ENCODE results near the gene PCDHGA8. TPM values are rescaled to one million over a fixed set of nuclear protein-coding genes. Genes with fewer than 3 reads are reported as not detected.

PCDHGA8 gene
- total RNA-seq, 3 donors from 2014 or later (not counting 1 experiment from before 2014, with no cell fraction given) = 0.07 to 0.28 (median 0.09) TPM

GRCh38 chr5:141409598-141410306 is 17.3 kb downstream of the PCDHGA8 start:
- peaks cover 20% of the 10 kb centered on the region for H3K4me1 ChIP-seq (ENCODE audit: control insufficient read depth, insufficient read depth, low read length)
- TF ChIP-seq CTCF (IDR thresholded peaks at IDR 0.05) = no peak
- peaks cover 24% of the 10 kb centered on the region for H3K9me3 ChIP-seq (ENCODE audit: control insufficient read depth, insufficient read depth, low read length)
- ATAC-seq (no peak), DNase-seq (no peak)
- Mint-ChIP-seq H3K9me3 (peaks cover 2 to 7% of the 10 kb centered on the region in 2 donors), H3K36me3 (peaks cover 31% of the 10 kb centered on the region), H3K27me3 (ENCODE audit: low read depth in 2 of 2) (peaks cover 47 to 52% of the 10 kb centered on the region in 2 donors), H3K27ac (peak overlapping the region; percentile 70 to 82), H3K4me1 (peaks cover 34 to 49% of the 10 kb centered on the region in 2 donors), H3K4me3 (no peak overlapping the region)
- peaks cover 62% of the 10 kb centered on the region for H3K27me3 ChIP-seq (ENCODE audit: control insufficient read depth, insufficient read depth, low read length)
- no peaks in the 10 kb centered on the region for H3K36me3 ChIP-seq (ENCODE audit: control insufficient read depth, insufficient read depth, low read length)
- intact Hi-C loops (cut with micrococcal nuclease) = loop anchor here (5.0 kb wide), 1 partner anchor 103 kb away; no protein-coding TSS in a partner anchor
- no peak overlapping the region for H3K27ac ChIP-seq (ENCODE audit: low read length)
- WGBS (ENCODE audit: insufficient coverage) = 39% methylated on average over 64 of the region's 64 CpGs
- no peak overlapping the region for H3K4me3 ChIP-seq (ENCODE audit: low read length)

GRCh38 chr5:141411575-141411974 is 19.1 kb downstream of the PCDHGA8 start:
- Mint-ChIP-seq H3K4me3 (peak overlapping the region; percentile 67), H3K9me3 (peaks cover 2 to 7% of the 10 kb centered on the region in 2 donors), H3K27me3 (ENCODE audit: low read depth in 2 of 2) (peaks cover 50 to 59% of the 10 kb centered on the region in 2 donors), H3K4me1 (peaks cover 34 to 54% of the 10 kb centered on the region in 2 donors), H3K27ac (peak overlapping the region in 1 of 2 donors; percentile 82), H3K36me3 (peaks cover 31% of the 10 kb centered on the region)
- Histone ChIP-seq H3K4me3 (ENCODE audit: low read length) (no peak overlapping the region), H3K36me3 (ENCODE audit: control insufficient read depth, insufficient read depth, low read length) (no peaks in the 10 kb centered on the region), H3K4me1 (ENCODE audit: control insufficient read depth, insufficient read depth, low read length) (peaks cover 24% of the 10 kb centered on the region), H3K27ac (ENCODE audit: low read length) (peak overlapping the region; percentile 22), H3K9me3 (ENCODE audit: control insufficient read depth, insufficient read depth, low read length) (peaks cover 21% of the 10 kb centered on the region), H3K27me3 (ENCODE audit: control insufficient read depth, insufficient read depth, low read length) (peaks cover 65% of the 10 kb centered on the region)
- DNase-seq = no peak
- 49% methylated on average over 3 of the region's 3 CpGs for WGBS (ENCODE audit: insufficient coverage)
- intact Hi-C loops (cut with micrococcal nuclease) = loop anchor here (5.0 kb wide), 1 partner anchor 101 kb away; no protein-coding TSS in a partner anchor
- peak; percentile 46 to 67 (median 67) for ATAC-seq
- no peak for TF ChIP-seq CTCF (IDR thresholded peaks at IDR 0.05)

- 20% methylated on average over 31 of the region's 31 CpGs for WGBS (ENCODE audit: insufficient coverage)
- intact Hi-C loops (cut with micrococcal nuclease) = loop anchor here (2.0 to 5.0 kb wide), 2 partner anchors 99 to 152 kb away; no protein-coding TSS in a partner anchor
- Mint-ChIP-seq H3K4me3 (peak within 1 kb of the TSS; percentile 93), H3K36me3 (peaks cover 36% of the 10 kb centered on the region), H3K4me1 (peaks cover 35 to 54% of the 10 kb centered on the region in 2 donors), H3K27me3 (ENCODE audit: low read depth in 2 of 2) (peaks cover 52 to 60% of the 10 kb centered on the region in 2 donors), H3K9me3 (peaks cover 2 to 9% of the 10 kb centered on the region in 2 donors), H3K27ac (peak within 1 kb of the TSS; percentile 61 to 82)
- DNase-seq (peak in 1 of 2 donors; percentile 73), ATAC-seq (peak; percentile 63 to 67 (median 65))
- Histone ChIP-seq H3K9me3 (ENCODE audit: control insufficient read depth, insufficient read depth, low read length) (peaks cover 21% of the 10 kb centered on the region), H3K27me3 (ENCODE audit: control insufficient read depth, insufficient read depth, low read length) (peaks cover 68% of the 10 kb centered on the region), H3K4me1 (ENCODE audit: control insufficient read depth, insufficient read depth, low read length) (peaks cover 27% of the 10 kb centered on the region), H3K36me3 (ENCODE audit: control insufficient read depth, insufficient read depth, low read length) (no peaks in the 10 kb centered on the region), H3K4me3 (ENCODE audit: low read length) (peak within 1 kb of the TSS; percentile 22), H3K27ac (ENCODE audit: low read length) (peak within 1 kb of the TSS; percentile 22)
- TF ChIP-seq CTCF (IDR thresholded peaks at IDR 0.05) = peak; percentile 63
Observed at GRCh38 chr5:141412854-141413539, 20.6 kb downstream of the PCDHGA8 start, which contains the start of gene PCDHGA10. TSS of gene PCDHGA10 (plus strand) at chr5:141412987. CDS start at chr5:141413176, 189 bp downstream.
